DMS53 treated with DMSO at 0.1 percent for 48 hours (cell line): Measurements from ENCODE around the gene STX1B.
"Not testable (repeated sequence)": the region's sequence is repeated elsewhere in the genome, so short reads cannot be mapped to it uniquely, and the experiment has no call there.

ENCODE experiments used
- DNase-seq: peaks from one replicate; lab custom pipeline; 2025; ENCODE audit not compliant: unreplicated experiment; lab: John Stamatoyannopoulos, UW

The STX1B gene

GRCh38 chr16:31016018-31016417 lies 5.6 kb upstream of the STX1B start:
- no peak for DNase-seq

GRCh38 chr16:31013292-31013691 lies 2.9 kb upstream of the STX1B start:
- DNase-seq = not testable (repeated sequence)

- not testable (repeated sequence) for DNase-seq
Observed at GRCh38 chr16:31011815-31012214, 1.4 kb upstream of the STX1B start.

GRCh38 chr16:31009894-31010584 lies 399 bp downstream of the STX1B start:
- DNase-seq = no peak

- DNase-seq = no peak
Observed at GRCh38 chr16:31009120-31009519, 1.3 kb downstream of the STX1B start.

GRCh38 chr16:31008551-31008950 lies 1.9 kb downstream of the STX1B start:
- no peak for DNase-seq

GRCh38 chr16:31008149-31008548 lies 2.3 kb downstream of the STX1B start:
- DNase-seq = no peak

GRCh38 chr16:31007684-31008083 lies 2.8 kb downstream of the STX1B start:
- no peak for DNase-seq

- DNase-seq = no peak
Observed at GRCh38 chr16:31006589-31006988, 3.8 kb downstream of the STX1B start.

GRCh38 chr16:31006086-31006385 lies 4.4 kb downstream of the STX1B start:
- no peak for DNase-seq

- DNase-seq = no peak
Observed at GRCh38 chr16:31005350-31006085, 4.9 kb downstream of the STX1B start.

- no peak for DNase-seq
Observed at GRCh38 chr16:31004658-31005057, 5.8 kb downstream of the STX1B start.

- DNase-seq = no peak
Observed at GRCh38 chr16:31003744-31004143, 6.7 kb downstream of the STX1B start.

GRCh38 chr16:31002862-31003341 lies 7.5 kb downstream of the STX1B start:
- DNase-seq = no peak

GRCh38 chr16:31002250-31002700 lies 8.2 kb downstream of the STX1B start:
- no peak for DNase-seq

GRCh38 chr16:31001507-31002249 lies 8.8 kb downstream of the STX1B start:
- DNase-seq = no peak

- DNase-seq = no peak
Observed at GRCh38 chr16:31000671-31001382, 9.6 kb downstream of the STX1B start.

- DNase-seq = no peak
Observed at GRCh38 chr16:30998852-30999761, 11.3 kb downstream of the STX1B start.

GRCh38 chr16:30997725-30998711 lies 12.4 kb downstream of the STX1B start:
- DNase-seq = no peak
